Sigmoid colon (tissue), 4 donors: ENCODE measurements around the gene USP24.
"Not testable (repeated sequence)": the region's sequence is repeated elsewhere in the genome, so short reads cannot be mapped to it uniquely, and the experiment has no call there.

Source experiments
- EP300 ChIP-seq, 4 donors: sonication (generic); formaldehyde crosslinking; IDR thresholded peaks; one replicate each; pipeline ENCODE4 v1.6.1; 2017; ENCODE audit warnings: antibody characterized with exemption in 4 of 4
- POLR2A ChIP-seq, 2 donors: fragments of 450-650 bp; IDR thresholded peaks; one replicate each; pipeline ENCODE4 v1.6.1; 2016; ENCODE audit warnings: antibody characterized with exemption in 2 of 2, mild to moderate bottlenecking in 2 of 2, moderate library complexity in 2 of 2
- POLR2AphosphoS5 ChIP-seq, 4 donors: sonication (generic); formaldehyde crosslinking; IDR thresholded peaks; one replicate each; pipeline ENCODE4 v1.6.1; 2017; ENCODE audit warnings: antibody characterized with exemption in 4 of 4
- TF ChIP-seq, protein P1 (sequence below), 4 experiments: fragments of 450-650 bp in 3 of 4; fragments of 200-600 bp in 1 of 4; IDR thresholded peaks; one replicate each; pipeline ENCODE4 v1.5.1; 2016 to 2019; ENCODE audit warnings: antibody characterized with exemption in 4 of 4, mild to moderate bottlenecking in 3 of 4, moderate library complexity in 2 of 4

DNA sequence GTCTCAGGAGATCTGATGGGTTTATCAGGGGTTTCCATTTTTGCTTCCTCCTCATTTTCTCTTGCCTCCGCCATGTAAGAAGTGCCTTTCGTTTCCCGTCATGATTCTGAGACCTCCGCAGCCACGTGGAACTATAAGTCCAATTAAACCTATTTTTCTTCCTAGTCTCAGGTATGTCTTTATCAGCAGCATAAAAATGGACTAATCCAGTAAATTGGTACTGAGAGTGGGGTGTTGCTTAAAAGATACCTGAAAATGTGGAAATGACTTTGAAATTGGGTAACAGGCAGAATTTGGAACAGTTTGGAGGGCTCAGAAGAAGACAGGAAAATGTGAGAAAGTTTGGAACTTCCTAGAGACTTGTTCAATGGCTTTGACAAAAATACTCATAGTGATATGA lies 184.1 kb downstream of the USP24 start:
- TF ChIP-seq POLR2A, POLR2AphosphoS5, EP300 (IDR thresholded peaks at IDR 0.05): not testable (repeated sequence)
- TF ChIP-seq, protein P1, sequence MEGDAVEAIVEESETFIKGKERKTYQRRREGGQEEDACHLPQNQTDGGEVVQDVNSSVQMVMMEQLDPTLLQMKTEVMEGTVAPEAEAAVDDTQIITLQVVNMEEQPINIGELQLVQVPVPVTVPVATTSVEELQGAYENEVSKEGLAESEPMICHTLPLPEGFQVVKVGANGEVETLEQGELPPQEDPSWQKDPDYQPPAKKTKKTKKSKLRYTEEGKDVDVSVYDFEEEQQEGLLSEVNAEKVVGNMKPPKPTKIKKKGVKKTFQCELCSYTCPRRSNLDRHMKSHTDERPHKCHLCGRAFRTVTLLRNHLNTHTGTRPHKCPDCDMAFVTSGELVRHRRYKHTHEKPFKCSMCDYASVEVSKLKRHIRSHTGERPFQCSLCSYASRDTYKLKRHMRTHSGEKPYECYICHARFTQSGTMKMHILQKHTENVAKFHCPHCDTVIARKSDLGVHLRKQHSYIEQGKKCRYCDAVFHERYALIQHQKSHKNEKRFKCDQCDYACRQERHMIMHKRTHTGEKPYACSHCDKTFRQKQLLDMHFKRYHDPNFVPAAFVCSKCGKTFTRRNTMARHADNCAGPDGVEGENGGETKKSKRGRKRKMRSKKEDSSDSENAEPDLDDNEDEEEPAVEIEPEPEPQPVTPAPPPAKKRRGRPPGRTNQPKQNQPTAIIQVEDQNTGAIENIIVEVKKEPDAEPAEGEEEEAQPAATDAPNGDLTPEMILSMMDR (IDR thresholded peaks at IDR 0.05): not testable (repeated sequence)
